ENCODE data around the gene CD99.
"Not testable (repeated sequence)": the region's sequence is repeated elsewhere in the genome, so short reads cannot be mapped to it uniquely, and the experiment has no call there.

Gene CD99

GRCh38 chrX:2773166-2774055 lies 82.3 kb downstream of the CD99 start:
- not testable (repeated sequence) for DNase-seq (ENCODE audit: low read depth in 2 of 2)

DNA sequence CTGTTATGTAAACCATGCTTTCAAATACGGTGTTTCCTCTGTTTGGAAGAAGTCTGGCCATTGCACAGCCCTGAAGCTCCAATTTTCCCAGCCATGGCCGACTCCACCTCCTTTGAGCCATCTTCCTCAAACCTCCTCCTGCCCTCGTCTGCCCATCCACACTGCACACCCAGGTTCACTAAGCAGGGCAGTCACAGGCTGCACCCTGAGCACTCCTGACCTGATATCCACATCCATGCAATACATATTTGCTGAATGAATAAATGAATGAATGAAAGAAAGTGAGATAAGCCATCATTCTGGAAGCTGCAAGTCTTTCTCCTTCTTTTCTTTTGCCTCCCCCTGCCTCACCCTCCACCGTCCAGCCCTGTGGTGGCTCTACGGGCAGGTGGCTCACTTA lies 83.0 kb downstream of the CD99 start:
- no peak for DNase-seq (ENCODE audit: low read depth in 2 of 2)

- no peak for DNase-seq (ENCODE audit: low read depth in 2 of 2)
These were observed 83.7 kb downstream of the CD99 start for GRCh38 chrX:2774776-2775175.

DNA sequence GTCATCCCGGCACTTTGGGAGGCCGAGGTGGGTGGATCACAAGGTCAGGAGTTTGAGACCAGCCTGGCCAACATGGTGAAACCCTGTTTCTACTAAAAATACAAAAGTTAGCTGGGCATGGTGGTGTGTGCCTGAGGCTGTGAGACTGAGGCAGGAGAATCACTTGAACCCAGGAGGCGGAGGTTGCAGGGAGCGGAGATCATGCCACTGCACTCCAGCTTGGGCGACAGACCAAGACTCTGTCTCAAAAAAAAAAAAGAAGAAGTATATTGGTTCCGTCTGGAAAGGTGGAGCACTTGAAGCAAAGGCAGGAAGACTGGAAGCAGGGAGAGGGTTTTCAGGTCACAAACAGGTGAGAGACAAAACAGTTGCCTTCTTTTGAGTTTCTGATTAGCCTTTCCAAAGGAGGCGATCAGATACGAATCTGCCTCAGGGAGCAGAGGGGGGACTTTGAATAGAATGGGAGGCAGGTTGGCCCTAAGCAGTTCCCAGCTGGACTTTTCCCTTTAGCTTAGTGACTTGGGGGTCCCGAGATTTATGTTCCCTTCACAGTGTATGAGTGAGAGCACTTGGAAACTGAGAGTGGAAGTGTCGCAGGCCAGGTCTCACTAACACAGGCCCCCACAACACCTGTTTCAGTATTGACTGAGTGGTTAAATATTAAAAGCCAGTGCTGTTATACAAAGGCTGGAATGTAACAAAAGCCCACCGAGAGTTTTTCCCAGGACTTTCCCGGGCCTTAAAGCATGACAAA lies 89.6 kb downstream of the CD99 start:
- DNase-seq (ENCODE audit: low read depth in 2 of 2): not testable (repeated sequence)

GRCh38 chrX:2781226-2781571 lies 90.1 kb downstream of the CD99 start:
- no peak for DNase-seq (ENCODE audit: low read depth in 2 of 2)

- no peak for DNase-seq (ENCODE audit: low read depth in 2 of 2)
These were observed 90.6 kb downstream of the CD99 start for GRCh38 chrX:2781698-2782097.

- no peak for DNase-seq (ENCODE audit: low read depth in 2 of 2)
These were observed 91.1 kb downstream of the CD99 start for GRCh38 chrX:2782171-2782570.

DNA sequence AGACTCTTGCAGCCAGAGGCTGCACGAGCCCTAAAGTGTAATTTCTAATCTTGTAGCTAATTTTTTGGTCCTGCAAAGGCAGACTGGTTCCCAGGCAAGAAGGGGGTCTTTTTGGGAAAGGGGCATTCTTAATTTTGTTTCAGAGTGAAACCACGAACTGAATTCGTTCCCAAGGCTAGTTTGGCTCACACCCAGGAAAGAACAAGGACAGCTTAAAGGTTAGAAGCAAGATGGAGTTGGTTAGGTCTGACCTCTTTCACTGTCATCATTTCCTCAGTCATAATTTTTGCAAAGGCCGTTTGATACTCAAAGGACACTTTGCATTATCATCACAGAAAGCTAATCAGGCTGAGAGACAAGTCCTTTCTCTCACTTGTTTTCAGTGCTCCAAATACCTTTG lies 91.7 kb downstream of the CD99 start:
- no peak for DNase-seq (ENCODE audit: low read depth in 2 of 2)

GRCh38 chrX:2784026-2784425 lies 92.9 kb downstream of the CD99 start:
- DNase-seq (ENCODE audit: low read depth in 2 of 2): no peak

GRCh38 chrX:2785538-2785937 lies 94.4 kb downstream of the CD99 start:
- no peak for DNase-seq (ENCODE audit: low read depth in 2 of 2)

GRCh38 chrX:2788980-2789379 lies 97.9 kb downstream of the CD99 start:
- no peak for DNase-seq (ENCODE audit: low read depth in 2 of 2)

- DNase-seq (ENCODE audit: low read depth in 2 of 2): no peak
These were observed 98.5 kb downstream of the CD99 start for GRCh38 chrX:2789569-2789968.

Data from stimulated activated CD8-positive, alpha-beta memory T cell treated with anti-CD3 and anti-CD28 coated beads, Interleukin-7, amount 100 ng/mL, for 1 hour (primary cell).